Measurements from ENCODE around the gene PPIG. TPM values are rescaled to one million over a fixed set of nuclear protein-coding genes. Genes with fewer than 3 reads are reported as not detected.
"Not testable (repeated sequence)": the region's sequence is repeated elsewhere in the genome, so short reads cannot be mapped to it uniquely, and the experiment has no call there.

Gene PPIG
- total RNA-seq, 2 experiments from 2014 or later: 67.3 to 72.6 TPM

DNA sequence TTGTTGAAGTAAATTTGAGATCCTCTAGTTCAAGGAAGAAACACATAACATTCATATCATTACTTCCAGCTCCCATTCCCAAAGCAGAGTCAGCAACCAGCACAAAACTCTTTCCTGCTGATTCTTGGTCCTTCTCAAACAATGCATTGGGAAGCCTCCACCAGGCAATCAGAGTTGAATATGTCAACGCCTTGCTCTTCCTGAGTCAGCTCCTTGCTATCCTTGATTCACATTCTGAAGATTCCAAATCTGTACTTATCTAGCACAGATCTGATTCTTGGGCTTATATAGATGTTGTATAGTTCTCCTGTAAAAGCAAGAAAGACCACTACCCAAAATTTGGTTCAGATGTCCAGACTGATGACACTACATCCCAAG, 80.4 kb downstream of the PPIG start:
- no peaks in the 10 kb centered on the region for H3K27me3 Mint-ChIP-seq
- no peaks in the 10 kb centered on the region for H3K9me3 Mint-ChIP-seq
- no peak overlapping the region for H3K27ac Mint-ChIP-seq
- H3K4me1 Mint-ChIP-seq: no peaks in the 10 kb centered on the region
- no peak overlapping the region for H3K4me3 Mint-ChIP-seq
- no peak for DNase-seq
- no peaks in the 10 kb centered on the region for H3K36me3 Mint-ChIP-seq

DNA sequence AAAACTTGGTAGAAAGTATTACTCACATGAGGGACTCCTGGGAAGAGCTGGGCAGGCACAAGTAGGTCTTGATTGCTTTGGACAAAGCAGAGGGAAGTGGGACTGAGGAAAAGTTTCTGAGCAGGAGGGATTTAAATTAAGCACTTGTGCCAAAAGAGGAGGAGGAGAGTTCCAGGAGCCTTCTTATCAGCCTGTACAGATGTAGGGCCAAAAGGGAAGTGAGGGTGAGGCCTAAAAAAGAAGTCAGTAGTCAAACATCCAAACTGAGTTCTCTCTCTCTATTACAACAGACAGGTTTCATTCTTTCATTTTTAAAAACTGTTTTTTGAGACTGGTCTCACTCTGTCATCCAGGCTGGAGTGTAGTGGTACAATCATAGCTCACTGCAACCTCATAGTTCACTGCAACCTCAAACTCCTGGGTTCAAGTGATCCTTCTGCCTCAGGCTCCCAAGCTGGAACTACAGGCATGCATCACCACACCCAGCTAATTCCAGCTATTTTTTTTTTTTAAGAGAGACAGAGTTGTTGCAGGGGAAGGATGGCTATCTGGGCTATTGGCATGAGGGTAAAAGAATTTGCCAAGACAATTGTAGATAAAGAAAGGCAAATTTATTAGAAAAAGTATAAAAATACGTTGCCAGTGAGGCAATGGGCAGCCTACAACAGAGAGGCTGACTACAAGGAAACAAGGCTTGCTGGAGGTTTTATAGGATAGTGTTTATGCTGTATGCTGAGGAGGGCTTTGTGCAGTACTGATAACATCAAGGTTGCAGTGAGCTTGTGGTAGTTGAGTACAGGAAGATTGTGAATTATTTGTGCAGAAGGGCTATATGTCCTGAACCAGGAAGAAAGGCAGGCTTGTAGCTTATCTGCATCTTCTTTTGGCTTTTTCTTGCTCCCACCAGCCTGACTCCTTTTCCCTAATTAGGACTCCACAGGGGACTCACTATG, 81.1 kb downstream of the PPIG start:
- H3K27ac Mint-ChIP-seq: no peak overlapping the region
- no peaks in the 10 kb centered on the region for H3K27me3 Mint-ChIP-seq
- no peaks in the 10 kb centered on the region for H3K9me3 Mint-ChIP-seq
- DNase-seq: no peak
- H3K4me1 Mint-ChIP-seq: no peaks in the 10 kb centered on the region
- no peak overlapping the region for H3K4me3 Mint-ChIP-seq
- H3K36me3 Mint-ChIP-seq: no peaks in the 10 kb centered on the region

DNA sequence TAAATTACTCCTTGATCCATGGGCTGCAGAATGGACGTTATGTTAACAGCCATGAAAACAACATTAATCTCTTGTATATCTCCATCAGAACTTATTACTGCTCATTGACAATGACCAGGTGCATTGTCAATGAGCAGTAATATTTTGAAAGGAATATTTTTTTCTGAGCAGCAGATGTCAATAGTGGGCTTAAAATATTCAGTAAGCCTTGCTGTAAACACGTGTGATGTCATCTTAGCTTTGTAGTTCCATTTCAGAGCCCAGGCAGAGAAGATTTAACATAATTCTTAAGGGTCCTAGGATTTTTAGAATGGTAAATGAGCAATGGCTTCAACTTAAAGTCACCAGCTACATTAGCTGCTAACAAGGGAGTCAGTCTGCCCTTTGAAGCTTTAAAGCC, 83.4 kb downstream of the PPIG start:
- Mint-ChIP-seq H3K27ac (no peak overlapping the region), H3K4me1 (no peaks in the 10 kb centered on the region), H3K9me3 (no peaks in the 10 kb centered on the region), H3K36me3 (no peaks in the 10 kb centered on the region), H3K27me3 (no peaks in the 10 kb centered on the region), H3K4me3 (no peak overlapping the region)
- no peak for DNase-seq

DNA sequence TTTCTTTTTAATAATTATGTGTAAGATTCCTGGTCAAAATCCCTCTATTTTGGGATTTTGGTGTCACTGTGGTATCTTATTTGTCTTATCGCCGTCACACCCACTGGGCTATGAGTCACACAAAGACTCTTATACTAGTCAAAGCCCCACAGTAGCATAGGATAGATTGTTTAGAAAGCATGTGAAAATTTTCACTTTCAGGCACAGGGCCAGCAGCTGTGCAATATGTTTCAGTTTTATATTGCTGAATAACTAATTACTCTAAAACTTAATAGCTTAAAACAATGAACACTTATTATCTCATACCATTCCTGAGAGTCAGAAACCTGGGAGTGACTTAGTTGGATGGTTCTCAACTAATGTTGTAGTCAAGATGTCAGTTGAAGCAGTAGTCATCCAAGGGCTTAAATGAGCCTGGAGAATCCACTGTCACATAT, 86.1 kb downstream of the PPIG start:
- no peak overlapping the region for H3K27ac Mint-ChIP-seq
- H3K4me3 Mint-ChIP-seq: no peak overlapping the region
- DNase-seq: no peak
- no peaks in the 10 kb centered on the region for H3K36me3 Mint-ChIP-seq
- no peaks in the 10 kb centered on the region for H3K9me3 Mint-ChIP-seq
- peaks cover 4% of the 10 kb centered on the region for H3K27me3 Mint-ChIP-seq
- no peaks in the 10 kb centered on the region for H3K4me1 Mint-ChIP-seq

DNA sequence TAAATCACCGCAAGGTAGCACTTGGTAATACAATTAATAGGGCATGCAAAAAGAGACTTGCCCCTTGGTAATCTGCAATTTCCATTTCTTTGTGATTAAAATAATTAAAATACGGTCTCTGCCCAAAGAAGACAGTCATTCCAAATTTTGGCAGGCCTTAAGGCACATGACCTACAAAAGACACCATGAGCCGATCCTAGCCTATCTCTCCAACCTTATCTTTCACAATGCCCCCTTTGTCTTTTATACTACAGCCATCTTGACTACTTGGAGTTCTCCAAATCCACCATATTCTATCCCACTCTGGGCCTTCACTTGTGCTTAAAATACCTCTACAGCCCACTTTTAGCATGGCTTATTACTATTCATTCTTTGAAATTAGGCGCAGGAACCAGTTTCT, 86.8 kb downstream of the PPIG start:
- H3K9me3 Mint-ChIP-seq: no peaks in the 10 kb centered on the region
- no peak overlapping the region for H3K27ac Mint-ChIP-seq
- DNase-seq: no peak
- H3K27me3 Mint-ChIP-seq: peaks cover 4% of the 10 kb centered on the region
- H3K4me3 Mint-ChIP-seq: no peak overlapping the region
- no peaks in the 10 kb centered on the region for H3K36me3 Mint-ChIP-seq
- H3K4me1 Mint-ChIP-seq: no peaks in the 10 kb centered on the region

DNA sequence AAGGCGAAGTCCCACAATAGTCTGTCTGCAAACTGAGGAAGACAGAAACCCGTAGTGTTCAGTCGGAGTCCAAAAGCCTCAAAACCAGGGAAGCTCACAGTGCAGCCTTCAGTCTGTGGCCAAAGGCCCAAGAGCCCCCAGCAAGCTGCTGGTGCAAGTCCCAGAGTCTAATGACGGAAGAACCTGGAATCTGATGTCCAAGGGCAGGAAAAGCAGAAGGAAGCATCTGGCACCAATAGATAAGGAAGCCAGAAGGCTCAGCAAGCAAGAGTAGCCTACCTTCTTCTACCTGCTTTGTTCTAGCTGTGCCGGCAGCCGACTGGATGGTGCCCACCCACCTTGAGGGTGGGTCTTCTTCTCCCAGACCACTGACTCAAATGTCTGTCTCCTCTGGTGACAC, 88.3 kb downstream of the PPIG start:
- Mint-ChIP-seq H3K36me3 (no peaks in the 10 kb centered on the region), H3K27me3 (peaks cover 4% of the 10 kb centered on the region), H3K9me3 (no peaks in the 10 kb centered on the region), H3K4me1 (no peaks in the 10 kb centered on the region), H3K27ac (no peak overlapping the region), H3K4me3 (no peak overlapping the region)
- DNase-seq: no peak

DNA sequence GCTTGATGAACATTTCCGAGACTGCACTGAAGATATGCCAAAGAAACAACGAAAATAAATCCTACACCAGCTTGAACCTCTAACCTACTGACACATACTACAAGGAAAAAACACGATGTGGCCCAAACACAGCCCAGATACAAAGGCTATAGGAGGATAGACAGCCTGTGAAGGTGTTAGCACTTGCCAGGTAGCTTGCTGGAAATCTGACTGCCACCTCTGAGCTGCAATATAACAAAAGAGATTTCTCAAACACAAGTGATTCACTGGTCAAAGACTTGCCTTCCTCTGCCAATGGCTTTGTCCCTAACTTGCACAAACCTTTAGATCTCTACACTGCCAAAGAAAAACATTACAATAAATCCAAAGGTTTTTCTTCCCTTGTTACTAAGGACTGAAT, 89.0 kb downstream of the PPIG start:
- Mint-ChIP-seq H3K4me1 (no peaks in the 10 kb centered on the region), H3K36me3 (no peaks in the 10 kb centered on the region), H3K27me3 (peaks cover 4% of the 10 kb centered on the region), H3K27ac (no peak overlapping the region), H3K4me3 (no peak overlapping the region), H3K9me3 (no peaks in the 10 kb centered on the region)
- no peak for DNase-seq

DNA sequence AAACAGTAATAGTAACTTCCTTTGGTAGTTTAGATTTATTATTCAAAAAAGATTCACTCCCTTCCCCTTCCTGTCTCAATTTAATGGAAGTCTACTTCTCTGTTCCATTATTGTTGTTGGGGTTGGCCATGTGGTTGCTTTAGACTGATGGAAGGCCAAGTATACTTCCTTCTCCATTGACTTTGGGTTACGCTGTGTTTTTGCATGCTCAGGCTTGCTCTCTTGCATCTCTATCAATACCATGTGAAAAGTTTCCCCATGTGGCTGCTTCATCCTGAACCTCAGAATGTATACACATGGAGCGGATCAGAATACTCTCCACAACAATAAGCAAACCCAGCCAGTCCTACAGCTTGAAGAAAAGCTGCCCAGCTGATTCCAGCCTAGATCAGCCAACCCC, 89.8 kb downstream of the PPIG start:
- Mint-ChIP-seq H3K9me3 (no peaks in the 10 kb centered on the region), H3K4me1 (no peaks in the 10 kb centered on the region)

DNA sequence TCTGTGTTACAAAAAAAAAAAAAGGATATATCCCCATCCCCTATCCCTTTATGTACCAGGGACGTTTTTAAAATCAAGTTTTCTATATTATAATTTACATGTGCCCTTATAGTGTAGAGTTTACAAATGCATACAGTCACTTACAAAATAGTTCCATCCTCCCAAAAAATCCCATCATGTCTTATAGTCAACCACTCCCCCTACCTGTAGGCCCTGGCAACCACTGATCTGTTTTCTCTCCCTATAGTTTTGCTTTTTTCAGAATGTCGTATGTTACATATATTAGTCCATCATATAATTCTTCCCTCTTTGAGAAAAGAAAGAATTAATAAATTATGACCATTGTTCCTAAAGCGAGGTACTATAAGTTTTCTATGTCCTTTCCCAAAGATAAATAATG, 92.2 kb downstream of the PPIG start:
- Mint-ChIP-seq H3K27ac (no peak overlapping the region), H3K4me3 (no peak overlapping the region), H3K4me1 (no peaks in the 10 kb centered on the region), H3K27me3 (peaks cover 4% of the 10 kb centered on the region), H3K36me3 (no peaks in the 10 kb centered on the region), H3K9me3 (peaks cover 3% of the 10 kb centered on the region)
- no peak for DNase-seq

More for the DNA sequence above, 89.8 kb downstream of the PPIG start:
- Mint-ChIP-seq H3K27ac (no peak overlapping the region), H3K36me3 (no peaks in the 10 kb centered on the region), H3K4me3 (no peak overlapping the region), H3K27me3 (peaks cover 4% of the 10 kb centered on the region)
- no peak for DNase-seq

DNA sequence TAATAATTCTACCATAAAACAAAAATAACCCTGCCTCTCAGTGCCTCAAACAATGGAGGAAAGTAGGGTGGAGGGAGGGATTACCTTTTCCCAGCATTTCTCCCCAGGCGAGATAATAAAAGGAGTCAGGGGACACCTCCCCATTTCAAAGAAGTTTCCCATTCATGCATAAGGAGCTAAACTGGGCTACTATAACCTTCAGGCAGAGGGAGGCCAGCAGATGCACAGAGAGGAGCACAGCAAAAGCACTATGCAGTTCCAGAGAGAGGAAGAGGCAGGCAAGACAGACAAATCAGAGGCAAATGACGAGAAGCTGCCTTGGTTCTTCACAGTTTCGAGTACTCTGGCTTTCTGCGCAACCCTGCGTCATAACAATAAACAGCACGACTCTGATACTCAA, 92.7 kb downstream of the PPIG start:
- Mint-ChIP-seq H3K36me3 (no peaks in the 10 kb centered on the region), H3K4me1 (no peaks in the 10 kb centered on the region), H3K27me3 (peaks cover 4% of the 10 kb centered on the region), H3K9me3 (peaks cover 3% of the 10 kb centered on the region), H3K4me3 (no peak overlapping the region), H3K27ac (no peak overlapping the region)
- no peak for DNase-seq

DNA sequence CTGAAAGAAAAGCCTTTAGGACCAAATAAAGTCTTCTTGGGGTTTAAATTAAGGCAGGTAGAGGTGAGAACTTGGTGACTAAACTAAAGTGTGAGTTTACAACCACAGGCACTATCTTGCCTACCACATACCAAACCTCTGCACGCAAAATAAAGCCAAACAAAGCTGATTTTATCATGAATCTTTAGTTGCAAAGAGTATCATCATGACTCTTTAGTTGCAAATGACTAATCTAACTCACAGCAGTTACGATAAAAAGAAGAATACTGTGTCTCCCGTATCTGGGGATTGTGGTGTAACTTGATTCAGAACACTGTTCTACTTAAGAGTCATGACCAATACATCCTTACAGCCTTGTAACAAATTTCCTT, 98.9 kb downstream of the PPIG start:
- DNase-seq: no peak
- Mint-ChIP-seq H3K4me1 (no peaks in the 10 kb centered on the region), H3K9me3 (peaks cover 3% of the 10 kb centered on the region), H3K27ac (no peak overlapping the region), H3K27me3 (no peaks in the 10 kb centered on the region), H3K36me3 (no peaks in the 10 kb centered on the region), H3K4me3 (no peak overlapping the region)

DNA sequence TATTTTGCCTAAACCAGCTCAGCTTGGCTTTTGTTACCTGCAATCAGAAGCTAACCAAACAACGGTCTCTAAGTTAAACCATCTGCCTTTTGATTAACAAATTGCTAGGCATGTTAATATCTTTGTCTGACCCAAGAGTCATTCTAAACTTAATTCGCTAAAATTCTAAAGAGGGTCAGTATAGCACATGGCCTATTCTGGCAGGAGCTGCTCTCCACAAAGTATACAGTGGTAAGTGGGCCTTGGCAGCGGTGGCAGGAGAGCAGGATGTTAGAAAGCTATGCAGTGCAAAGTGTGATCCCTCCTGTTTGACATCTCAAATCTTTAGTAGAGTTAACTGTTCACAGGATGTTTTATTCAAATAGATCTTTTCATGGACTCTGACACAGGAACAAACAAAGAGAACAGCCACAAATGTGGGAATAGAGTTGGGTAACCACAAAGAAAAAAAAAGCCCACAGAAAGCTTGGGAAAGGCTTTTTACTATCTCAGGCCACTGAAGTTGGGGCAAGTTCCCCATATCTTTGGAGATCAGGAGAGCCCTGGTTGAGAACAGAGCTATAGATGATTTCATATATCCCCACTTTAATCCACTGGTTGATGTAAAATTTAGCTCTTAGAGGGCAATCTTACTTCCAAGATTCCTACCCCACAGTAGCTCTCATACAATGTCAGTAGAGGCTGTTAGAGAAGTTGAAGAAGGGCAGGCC, 99.4 kb downstream of the PPIG start:
- Mint-ChIP-seq H3K4me3 (no peak overlapping the region), H3K27ac (no peak overlapping the region), H3K4me1 (no peaks in the 10 kb centered on the region), H3K36me3 (peaks cover 4% of the 10 kb centered on the region), H3K9me3 (peaks cover 3% of the 10 kb centered on the region), H3K27me3 (no peaks in the 10 kb centered on the region)
- DNase-seq: no peak

DNA sequence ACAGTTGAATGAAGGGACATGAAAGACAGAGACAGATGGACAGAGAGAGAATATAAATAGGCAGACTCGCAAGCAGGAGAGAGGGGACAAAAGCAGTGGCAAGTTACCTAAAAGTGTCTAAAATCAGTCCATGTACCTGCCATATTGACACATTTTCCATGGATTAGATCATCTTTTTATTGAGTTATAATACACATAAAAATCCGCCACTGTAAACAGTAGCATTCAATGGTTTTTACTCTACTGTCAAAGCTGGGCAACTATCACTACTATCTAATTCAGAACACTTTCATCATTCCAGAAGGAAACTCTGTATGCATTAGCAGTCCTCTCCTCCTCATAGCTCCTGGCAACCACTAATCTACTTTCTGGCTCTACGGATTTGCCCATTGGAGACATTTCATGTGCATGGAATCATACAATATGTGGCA, 100.0 kb downstream of the PPIG start:
- Mint-ChIP-seq H3K27ac (no peak overlapping the region), H3K27me3 (no peaks in the 10 kb centered on the region), H3K4me1 (no peaks in the 10 kb centered on the region), H3K9me3 (peaks cover 3% of the 10 kb centered on the region), H3K4me3 (no peak overlapping the region), H3K36me3 (peaks cover 7% of the 10 kb centered on the region)
- DNase-seq: no peak

DNA sequence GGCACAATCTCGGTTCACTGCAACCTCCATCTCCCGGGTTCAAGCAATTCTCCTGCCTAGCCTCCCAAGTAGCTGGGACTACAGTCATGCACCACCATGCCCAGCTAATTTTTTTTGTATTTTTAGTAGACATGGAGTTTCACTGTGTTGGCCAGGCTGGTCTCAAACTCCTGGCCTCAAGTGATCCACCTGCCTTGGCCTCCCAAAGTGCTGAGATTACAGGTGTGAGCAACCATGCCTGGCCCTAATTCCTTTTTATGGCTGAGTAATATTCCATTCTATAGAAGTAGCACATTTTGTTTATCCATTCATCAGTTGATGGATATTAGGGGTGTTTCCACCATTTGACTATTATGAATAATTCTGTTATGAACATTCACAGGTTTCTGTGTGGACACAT, 100.6 kb downstream of the PPIG start:
- DNase-seq, H3K36me3 Mint-ChIP-seq, H3K4me1 Mint-ChIP-seq, H3K27ac Mint-ChIP-seq, H3K9me3 Mint-ChIP-seq, H3K4me3 Mint-ChIP-seq, H3K27me3 Mint-ChIP-seq: not testable (repeated sequence)

DNA sequence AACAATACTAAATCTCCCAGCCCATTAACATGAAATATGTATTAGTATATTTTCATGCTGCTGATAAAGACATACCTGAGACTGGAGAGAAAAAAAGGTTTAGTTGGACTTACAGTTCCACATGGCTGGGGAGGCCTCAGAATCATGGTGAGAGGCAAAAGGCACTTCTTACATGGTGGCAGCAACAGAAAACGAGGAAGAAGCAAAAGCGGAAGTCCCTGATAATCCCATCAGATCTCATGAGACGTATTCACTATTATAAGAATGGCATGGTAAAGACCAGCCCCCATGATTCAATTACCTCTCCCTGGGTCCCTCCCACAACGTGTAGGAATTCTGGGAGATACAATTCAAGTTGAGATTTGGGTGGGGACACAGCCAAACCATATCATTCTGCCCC, 102.7 kb downstream of the PPIG start:
- H3K27me3 Mint-ChIP-seq, H3K4me3 Mint-ChIP-seq, H3K27ac Mint-ChIP-seq, H3K36me3 Mint-ChIP-seq, DNase-seq, H3K4me1 Mint-ChIP-seq: not testable (repeated sequence)
- peaks cover 10% of the 10 kb centered on the region for H3K9me3 Mint-ChIP-seq

DNA sequence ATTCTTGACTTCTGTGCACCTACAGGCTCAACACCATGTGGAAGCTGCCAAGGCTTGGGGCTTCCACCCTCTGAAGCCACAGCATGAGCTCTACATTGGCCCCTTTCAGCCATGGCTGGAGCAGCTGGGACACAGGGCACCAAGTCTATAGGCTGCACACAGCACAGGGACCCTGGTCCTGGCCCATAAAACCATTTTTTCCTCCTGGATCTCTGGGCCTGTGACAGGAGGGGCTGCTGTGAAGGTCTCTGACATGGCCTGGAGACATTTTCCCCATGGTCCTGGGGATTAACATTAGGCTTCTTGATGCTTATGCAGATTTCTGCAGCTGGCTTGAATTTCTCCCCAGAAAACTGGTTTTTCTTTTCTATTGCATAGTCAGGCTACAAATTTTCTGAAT, 103.8 kb downstream of the PPIG start:
- not testable (repeated sequence) for DNase-seq, H3K36me3 Mint-ChIP-seq, H3K27ac Mint-ChIP-seq, H3K27me3 Mint-ChIP-seq, H3K4me1 Mint-ChIP-seq, H3K4me3 Mint-ChIP-seq
- H3K9me3 Mint-ChIP-seq: peaks cover 10% of the 10 kb centered on the region
